Gastroesophageal sphincter (tissue), 3 donors: ENCODE measurements around the gene NEDD8.

Experiments used
- EP300 ChIP-seq: sonication (generic); formaldehyde crosslinking; IDR thresholded peaks from one replicate; pipeline ENCODE4 v1.6.1; 2017; ENCODE audit warnings: antibody characterized with exemption, mild to moderate bottlenecking
- POLR2A ChIP-seq, 2 donors: fragments of 450-650 bp; IDR thresholded peaks; one replicate each; pipeline ENCODE4 v1.6.1; 2017; ENCODE audit warnings: antibody characterized with exemption in 2 of 2, mild to moderate bottlenecking in 2 of 2, moderate library complexity in 1 of 2
- POLR2AphosphoS5 ChIP-seq: sonication (generic); formaldehyde crosslinking; IDR thresholded peaks from one replicate; pipeline ENCODE4 v1.6.1; 2017; ENCODE audit warnings: antibody characterized with exemption
- TF ChIP-seq, protein P1 (sequence below), 4 experiments: fragments of 200-600 bp in 2 of 4; fragments of 450-650 bp in 2 of 4; sonication (generic) in 1 of 4; IDR thresholded peaks; one replicate each; pipeline ENCODE4 v1.5.1; 2017 to 2019; ENCODE audit warnings: antibody characterized with exemption in 4 of 4, mild to moderate bottlenecking in 2 of 4, moderate library complexity in 2 of 4

- TF ChIP-seq, protein P1, sequence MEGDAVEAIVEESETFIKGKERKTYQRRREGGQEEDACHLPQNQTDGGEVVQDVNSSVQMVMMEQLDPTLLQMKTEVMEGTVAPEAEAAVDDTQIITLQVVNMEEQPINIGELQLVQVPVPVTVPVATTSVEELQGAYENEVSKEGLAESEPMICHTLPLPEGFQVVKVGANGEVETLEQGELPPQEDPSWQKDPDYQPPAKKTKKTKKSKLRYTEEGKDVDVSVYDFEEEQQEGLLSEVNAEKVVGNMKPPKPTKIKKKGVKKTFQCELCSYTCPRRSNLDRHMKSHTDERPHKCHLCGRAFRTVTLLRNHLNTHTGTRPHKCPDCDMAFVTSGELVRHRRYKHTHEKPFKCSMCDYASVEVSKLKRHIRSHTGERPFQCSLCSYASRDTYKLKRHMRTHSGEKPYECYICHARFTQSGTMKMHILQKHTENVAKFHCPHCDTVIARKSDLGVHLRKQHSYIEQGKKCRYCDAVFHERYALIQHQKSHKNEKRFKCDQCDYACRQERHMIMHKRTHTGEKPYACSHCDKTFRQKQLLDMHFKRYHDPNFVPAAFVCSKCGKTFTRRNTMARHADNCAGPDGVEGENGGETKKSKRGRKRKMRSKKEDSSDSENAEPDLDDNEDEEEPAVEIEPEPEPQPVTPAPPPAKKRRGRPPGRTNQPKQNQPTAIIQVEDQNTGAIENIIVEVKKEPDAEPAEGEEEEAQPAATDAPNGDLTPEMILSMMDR (IDR thresholded peaks at IDR 0.05) = no peak
- no peak for TF ChIP-seq POLR2A (IDR thresholded peaks at IDR 0.05)
- no peak for TF ChIP-seq EP300
- no peak for TF ChIP-seq POLR2AphosphoS5
Observed at GRCh38 chr14:24277606-24278321, 45.6 kb upstream of the NEDD8 start.
